Urothelium cell line (cell line): ENCODE results near the gene BLVRA.
"Not testable (repeated sequence)": the region's sequence is repeated elsewhere in the genome, so short reads cannot be mapped to it uniquely, and the experiment has no call there.

Experiments used
- DNase-seq: peaks from one replicate; pipeline ENCODE4 v3.0.0; 2011; ENCODE audit warnings: low spot score, mixed read lengths
- FAIRE-seq: peaks from 2 replicates; lab custom pipeline; 2011; peaks lifted over from hg19 to GRCh38; lab: Jason Lieb, UNC

BLVRA gene

GRCh38 chr7:43799605-43800004, 41.1 kb downstream of the BLVRA start:
- DNase-seq (no peak), FAIRE-seq (no peak)

GRCh38 chr7:43803865-43804264, 45.4 kb downstream of the BLVRA start:
- no peak for FAIRE-seq
- no peak for DNase-seq

- DNase-seq (no peak), FAIRE-seq (no peak)
Observed at GRCh38 chr7:43808410-43808809, 49.9 kb downstream of the BLVRA start.

- not testable (repeated sequence) for FAIRE-seq, DNase-seq
Observed at GRCh38 chr7:43810195-43810941, 51.9 kb downstream of the BLVRA start.

- no peak for DNase-seq
- no peak for FAIRE-seq
Observed at GRCh38 chr7:43815373-43815772, 56.9 kb downstream of the BLVRA start.

GRCh38 chr7:43816046-43816797, 57.7 kb downstream of the BLVRA start:
- DNase-seq, FAIRE-seq: not testable (repeated sequence)

- not testable (repeated sequence) for DNase-seq, FAIRE-seq
Observed at GRCh38 chr7:43823425-43823824, 64.9 kb downstream of the BLVRA start.

GRCh38 chr7:43823941-43824340, 65.5 kb downstream of the BLVRA start:
- DNase-seq: no peak
- no peak for FAIRE-seq

- DNase-seq, FAIRE-seq: not testable (repeated sequence)
Observed at GRCh38 chr7:43824513-43824912, 66.0 kb downstream of the BLVRA start.

- no peak for DNase-seq
- FAIRE-seq: no peak
Observed at GRCh38 chr7:43824963-43825362, 66.5 kb downstream of the BLVRA start.

- no peak for DNase-seq
- FAIRE-seq: no peak
Observed at GRCh38 chr7:43825391-43825808, 66.9 kb downstream of the BLVRA start.

- FAIRE-seq: not testable (repeated sequence)
Observed at GRCh38 chr7:43830917-43831316, 72.4 kb downstream of the BLVRA start.

GRCh38 chr7:43834463-43835251, 76.2 kb downstream of the BLVRA start:
- DNase-seq (no peak), FAIRE-seq (no peak)

More at GRCh38 chr7:43830917-43831316, 72.4 kb downstream of the BLVRA start:
- DNase-seq: not testable (repeated sequence)

- FAIRE-seq (no peak), DNase-seq (no peak)
Observed at GRCh38 chr7:43838201-43838658, 79.8 kb downstream of the BLVRA start.

- FAIRE-seq (no peak), DNase-seq (no peak)
Observed at GRCh38 chr7:43843296-43843695, 84.8 kb downstream of the BLVRA start.

- no peak for DNase-seq
- no peak for FAIRE-seq
Observed at GRCh38 chr7:43844257-43844656, 85.8 kb downstream of the BLVRA start.

- DNase-seq (no peak), FAIRE-seq (peak; percentile 58)
Observed at GRCh38 chr7:43844662-43845061, 86.2 kb downstream of the BLVRA start.

GRCh38 chr7:43847496-43847895, 89.0 kb downstream of the BLVRA start:
- FAIRE-seq (no peak), DNase-seq (no peak)

- FAIRE-seq: no peak
- DNase-seq: no peak
Observed at GRCh38 chr7:43849047-43849446, 90.6 kb downstream of the BLVRA start.

- no peak for DNase-seq
Observed at GRCh38 chr7:43850348-43851116, 92.1 kb downstream of the BLVRA start.

More at GRCh38 chr7:43850348-43851116, 92.1 kb downstream of the BLVRA start:
- FAIRE-seq: no peak
